Osteoblast (primary cell): ENCODE measurements around the gene RUNX2. TPM values are rescaled to one million over a fixed set of nuclear protein-coding genes. Genes with fewer than 3 reads are reported as not detected.

Source experiments
- DNase-seq: peaks from one replicate; pipeline ENCODE4 v3.0.0; 2011; ENCODE audit warnings: low spot score, mixed read lengths; ENCODE audit not compliant: insufficient read length; ENCODE audit errors: missing footprints
- H2AFZ ChIP-seq: 2 replicates; pipeline ENCODE4 v1.6.0; 2011; ENCODE audit warnings: mild to moderate bottlenecking, low read length
- H3K27ac ChIP-seq: 2 replicates; pipeline ENCODE4 v1.5.1; 2011; ENCODE audit warnings: mild to moderate bottlenecking, low read depth, low read length, moderate library complexity
- H3K27me3 ChIP-seq: 2 replicates; pipeline ENCODE4 v1.6.0; 2012; ENCODE audit warnings: mild to moderate bottlenecking, control low read depth, inconsistent platforms, low read length, moderate library complexity; ENCODE audit not compliant: insufficient read depth
- H3K36me3 ChIP-seq: 2 replicates; pipeline ENCODE4 v1.5.1; 2011; ENCODE audit warnings: mild to moderate bottlenecking, low read length, control low read depth, moderate library complexity; ENCODE audit not compliant: insufficient read depth
- H3K4me1 ChIP-seq: 2 replicates; pipeline ENCODE4 v1.5.1; 2011; ENCODE audit warnings: mild to moderate bottlenecking, low read length, control low read depth, moderate library complexity; ENCODE audit not compliant: insufficient read depth
- H3K4me2 ChIP-seq: 2 replicates; pipeline ENCODE4 v1.6.0; 2011; ENCODE audit warnings: mild to moderate bottlenecking, low read length; ENCODE audit not compliant: insufficient read depth
- H3K4me3 ChIP-seq: fragments of 200-600 bp; sonication (generic); 3 replicates; pipeline ENCODE4 v1.5.1; 2012; ENCODE audit warnings: mild to moderate bottlenecking, low read length, inconsistent platforms; ENCODE audit not compliant: insufficient read depth
- H3K79me2 ChIP-seq: 2 replicates; pipeline ENCODE4 v1.6.0; 2012; ENCODE audit warnings: mild to moderate bottlenecking, low read length, control low read depth, inconsistent platforms; ENCODE audit not compliant: insufficient read depth
- H3K9me3 ChIP-seq: 2 replicates; pipeline ENCODE4 v1.5.1; 2011; ENCODE audit warnings: low read depth, low read length, control low read depth
- H4K20me1 ChIP-seq: 2 replicates; pipeline ENCODE4 v1.6.0; 2012; ENCODE audit warnings: mild to moderate bottlenecking, low read length, control low read depth; ENCODE audit not compliant: insufficient read depth
- total RNA-seq: library from RNA; depleted of rRNA; stranded (reverse); fragments of >200 nt; gene quantifications from 2 replicates; pipeline ENCODE4 v1.2.3, GENCODE V29; 2012
- TF ChIP-seq, protein P1 (sequence below): IDR thresholded peaks from 2 replicates; pipeline ENCODE4 v1.5.1; 2011; ENCODE audit warnings: mild to moderate bottlenecking, low read depth, low read length, moderate library complexity; ENCODE audit errors: extremely low read depth

RUNX2 gene
- total RNA-seq, 1 donor: 30.0 TPM

DNA sequence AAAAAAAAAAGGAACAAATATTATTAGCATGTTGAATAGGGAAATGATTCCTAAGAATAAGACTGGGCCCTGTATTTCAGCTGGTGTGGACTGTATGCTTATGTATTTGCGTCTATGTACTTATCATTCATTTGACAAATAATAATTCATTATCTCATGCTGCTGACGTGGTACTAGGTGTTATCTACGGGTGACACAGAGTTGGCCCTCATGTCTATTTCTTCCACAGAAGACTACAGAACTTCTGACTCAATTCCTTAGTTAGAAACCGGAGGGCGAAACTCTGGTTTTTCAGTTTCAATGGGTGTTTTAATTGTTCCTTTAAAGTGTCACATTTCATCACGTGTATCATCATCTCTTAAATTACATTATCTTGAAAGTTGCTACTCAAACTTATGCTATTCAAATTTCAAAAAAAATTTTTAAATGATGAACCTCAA, 381.7 kb downstream of the RUNX2 start:
- TF ChIP-seq, protein P1, sequence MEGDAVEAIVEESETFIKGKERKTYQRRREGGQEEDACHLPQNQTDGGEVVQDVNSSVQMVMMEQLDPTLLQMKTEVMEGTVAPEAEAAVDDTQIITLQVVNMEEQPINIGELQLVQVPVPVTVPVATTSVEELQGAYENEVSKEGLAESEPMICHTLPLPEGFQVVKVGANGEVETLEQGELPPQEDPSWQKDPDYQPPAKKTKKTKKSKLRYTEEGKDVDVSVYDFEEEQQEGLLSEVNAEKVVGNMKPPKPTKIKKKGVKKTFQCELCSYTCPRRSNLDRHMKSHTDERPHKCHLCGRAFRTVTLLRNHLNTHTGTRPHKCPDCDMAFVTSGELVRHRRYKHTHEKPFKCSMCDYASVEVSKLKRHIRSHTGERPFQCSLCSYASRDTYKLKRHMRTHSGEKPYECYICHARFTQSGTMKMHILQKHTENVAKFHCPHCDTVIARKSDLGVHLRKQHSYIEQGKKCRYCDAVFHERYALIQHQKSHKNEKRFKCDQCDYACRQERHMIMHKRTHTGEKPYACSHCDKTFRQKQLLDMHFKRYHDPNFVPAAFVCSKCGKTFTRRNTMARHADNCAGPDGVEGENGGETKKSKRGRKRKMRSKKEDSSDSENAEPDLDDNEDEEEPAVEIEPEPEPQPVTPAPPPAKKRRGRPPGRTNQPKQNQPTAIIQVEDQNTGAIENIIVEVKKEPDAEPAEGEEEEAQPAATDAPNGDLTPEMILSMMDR: no peak
- no peak overlapping the region for H2AFZ ChIP-seq
- no peaks in the 10 kb centered on the region for H3K9me3 ChIP-seq
- no peak overlapping the region for H3K4me2 ChIP-seq
- H3K36me3 ChIP-seq: no peaks in the 10 kb centered on the region
- H3K4me3 ChIP-seq: no peak overlapping the region
- H3K4me1 ChIP-seq: peaks cover 27% of the 10 kb centered on the region
- no peaks in the 10 kb centered on the region for H4K20me1 ChIP-seq
- H3K27me3 ChIP-seq: no peaks in the 10 kb centered on the region
- no peaks in the 10 kb centered on the region for H3K79me2 ChIP-seq
- no peak for DNase-seq
- H3K27ac ChIP-seq: peak overlapping the region; percentile 68

DNA sequence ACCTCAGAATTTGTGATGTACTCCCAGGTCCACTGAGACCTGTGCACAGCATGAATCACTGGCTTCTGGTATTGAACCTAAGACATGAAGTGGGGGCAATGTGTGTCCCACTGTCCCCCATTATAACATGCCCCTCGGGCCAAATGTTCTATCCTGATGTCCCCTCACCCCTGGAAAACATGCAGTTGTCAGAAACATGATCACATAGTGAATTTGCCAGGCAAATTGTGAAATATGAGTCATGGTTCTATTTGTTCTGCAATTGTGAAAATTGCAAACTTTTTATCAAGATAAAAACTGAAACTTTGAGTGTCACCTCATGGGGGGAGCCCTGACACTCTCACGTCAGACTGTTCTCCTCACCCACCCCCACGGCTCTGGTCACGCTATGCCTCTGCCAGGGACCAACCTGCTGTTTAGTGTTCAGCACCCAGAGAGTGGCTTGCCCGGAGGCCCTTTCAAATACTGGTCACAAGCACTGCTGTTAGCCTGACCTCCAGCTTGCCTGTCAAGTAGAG, 382.2 kb downstream of the RUNX2 start:
- Histone ChIP-seq H4K20me1 (no peaks in the 10 kb centered on the region), H3K27ac (peak overlapping the region; percentile 68), H3K4me1 (peaks cover 27% of the 10 kb centered on the region), H3K4me2 (peak overlapping the region; percentile 49), H3K27me3 (no peaks in the 10 kb centered on the region), H3K36me3 (no peaks in the 10 kb centered on the region), H3K4me3 (no peak overlapping the region), H3K9me3 (no peaks in the 10 kb centered on the region), H3K79me2 (no peaks in the 10 kb centered on the region), H2AFZ (peak overlapping the region; percentile 51)
- peak; percentile 31 for DNase-seq
- TF ChIP-seq, protein P1: no peak

DNA sequence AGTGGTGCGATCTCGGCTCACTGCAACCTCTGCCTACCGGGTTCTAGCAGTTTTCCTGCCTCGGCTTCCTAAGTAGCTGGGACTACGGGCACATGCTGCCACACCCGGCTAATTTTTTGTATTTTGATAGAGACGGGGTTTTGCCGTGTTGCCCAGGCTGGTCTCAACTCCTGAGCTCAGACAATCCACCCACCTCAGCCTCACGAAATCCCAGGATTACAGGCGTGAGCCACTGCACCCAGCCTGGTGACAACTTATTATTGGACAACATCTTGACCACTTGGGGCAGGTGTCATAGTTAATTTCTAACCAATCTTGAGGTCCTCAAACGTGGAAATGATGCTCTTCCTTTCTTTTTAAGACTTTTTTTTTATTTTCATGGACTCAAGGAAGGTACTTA, 383.9 kb downstream of the RUNX2 start:
- TF ChIP-seq, protein P1: no peak
- Histone ChIP-seq H3K9me3 (no peaks in the 10 kb centered on the region), H3K27ac (no peak overlapping the region), H3K4me1 (peaks cover 27% of the 10 kb centered on the region), H3K79me2 (no peaks in the 10 kb centered on the region), H3K27me3 (no peaks in the 10 kb centered on the region), H3K4me2 (no peak overlapping the region), H3K36me3 (no peaks in the 10 kb centered on the region), H4K20me1 (no peaks in the 10 kb centered on the region), H2AFZ (no peak overlapping the region), H3K4me3 (no peak overlapping the region)
- DNase-seq: no peak

DNA sequence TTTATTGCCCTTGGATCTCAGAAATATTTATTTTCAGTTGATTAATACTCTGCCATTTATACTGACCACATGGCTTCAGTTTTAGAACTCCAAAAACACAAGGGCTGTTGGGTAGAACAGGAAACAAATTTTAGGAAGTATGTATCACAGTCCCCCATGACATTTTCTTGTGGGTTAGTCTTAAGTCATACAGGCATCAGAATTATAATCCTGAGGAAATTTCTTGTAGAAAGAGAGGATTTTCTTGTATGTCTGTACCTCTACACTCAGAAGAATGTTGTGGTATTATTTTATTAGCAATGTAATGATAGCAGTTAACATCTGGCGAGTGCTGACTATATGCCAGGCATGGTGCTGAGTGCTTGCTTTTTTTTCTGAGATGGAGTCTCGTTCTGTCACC, 384.7 kb downstream of the RUNX2 start:
- H3K4me3 ChIP-seq: no peak overlapping the region
- no peaks in the 10 kb centered on the region for H3K27me3 ChIP-seq
- no peaks in the 10 kb centered on the region for H3K79me2 ChIP-seq
- peaks cover 27% of the 10 kb centered on the region for H3K4me1 ChIP-seq
- TF ChIP-seq, protein P1: no peak
- no peaks in the 10 kb centered on the region for H3K9me3 ChIP-seq
- no peaks in the 10 kb centered on the region for H4K20me1 ChIP-seq
- no peaks in the 10 kb centered on the region for H3K36me3 ChIP-seq
- no peak overlapping the region for H3K4me2 ChIP-seq
- H3K27ac ChIP-seq: no peak overlapping the region
- H2AFZ ChIP-seq: no peak overlapping the region
- peak; percentile 18 for DNase-seq

Other genes starting within 250 kb of the RUNX2 start
- 4.7 TPM in 2 replicates for gene SUPT3H, start 49.6 kb downstream of the RUNX2 start, total RNA-seq